H1 (cell line): Measurements from ENCODE around the gene ACACB.

Experiments used
- EP300 ChIP-seq, 2 experiments: IDR thresholded peaks; 1 replicate in 1 of 2; 2 replicates in 1 of 2; pipeline ENCODE4 v1.6.1; 2011 to 2012; ENCODE audit warnings: low read depth in 2 of 2, low read length in 2 of 2, mild to moderate bottlenecking in 2 of 2, borderline replicate concordance in 1 of 2, inconsistent platforms in 1 of 2, moderate library complexity in 1 of 2
- EZH2 ChIP-seq: fragments of 200-600 bp; sonication (generic); IDR thresholded peaks from 2 replicates; pipeline ENCODE4 v1.7.1; 2012; ENCODE audit warnings: low read depth, mild to moderate bottlenecking, moderate library complexity, low read length, inconsistent platforms; ENCODE audit not compliant: severe bottlenecking
- KDM5A ChIP-seq: fragments of 200-600 bp; IDR thresholded peaks from 2 replicates; pipeline ENCODE4 v1.7.1; 2012; ENCODE audit warnings: mild to moderate bottlenecking, low read length, inconsistent platforms, mixed read lengths
- NRF1 ChIP-seq: IDR thresholded peaks from 2 replicates; pipeline ENCODE4 v1.6.1; 2011; ENCODE audit warnings: mild to moderate bottlenecking, low read depth, low read length, improper control_type of control experiment
- POLR2A ChIP-seq, 2 experiments: IDR thresholded peaks; 1 replicate in 1 of 2; 2 replicates in 1 of 2; pipeline ENCODE4 v1.6.1; 2011; ENCODE audit warnings: low read depth in 2 of 2, low read length in 2 of 2, mild to moderate bottlenecking in 2 of 2; ENCODE audit errors: control extremely low read depth in 1 of 2
- POLR2AphosphoS5 ChIP-seq: IDR thresholded peaks from 2 replicates; pipeline ENCODE4 v1.6.1; 2011; ENCODE audit warnings: low read depth, low read length
- SIX5 ChIP-seq: IDR thresholded peaks from 2 replicates; pipeline ENCODE4 v1.6.1; 2011; ENCODE audit warnings: mild to moderate bottlenecking, low read depth, low read length
- TAF1 ChIP-seq: IDR thresholded peaks from 2 replicates; pipeline ENCODE4 v1.6.1; 2011; ENCODE audit warnings: mild to moderate bottlenecking, low read depth, low read length
- TF ChIP-seq, protein P1 (sequence below), 3 experiments: IDR thresholded peaks; 1 replicate in 2 of 3; 2 replicates in 1 of 3; pipeline versions ENCODE4 v1.5.1 to v1.6.1; 2011; ENCODE audit warnings: low read length in 3 of 3, mild to moderate bottlenecking in 3 of 3, inconsistent platforms in 2 of 3, low read depth in 1 of 3, moderate library complexity in 1 of 3; ENCODE audit not compliant: insufficient read depth in 1 of 3; ENCODE audit errors: control extremely low read depth in 1 of 3

DNA sequence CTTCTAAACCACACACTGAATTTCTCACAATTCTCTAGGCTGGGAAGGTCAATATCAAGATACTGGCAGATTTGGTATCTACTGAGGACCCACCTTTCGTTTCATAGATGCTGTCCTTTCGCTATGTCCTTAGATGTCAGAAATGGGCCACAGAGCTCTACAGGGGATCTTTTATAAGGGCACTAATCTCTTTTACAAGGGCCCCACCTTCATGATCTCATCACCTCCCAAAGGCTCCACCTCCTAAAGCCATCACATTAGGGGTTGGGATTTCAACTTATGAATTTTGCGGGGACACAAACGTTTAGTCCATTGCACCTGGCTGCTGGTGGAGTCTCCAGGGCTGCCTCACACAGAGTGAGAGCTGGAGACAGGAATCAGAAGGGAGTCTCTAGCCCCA, 79.9 kb downstream of the ACACB start:
- TF ChIP-seq, protein P1, sequence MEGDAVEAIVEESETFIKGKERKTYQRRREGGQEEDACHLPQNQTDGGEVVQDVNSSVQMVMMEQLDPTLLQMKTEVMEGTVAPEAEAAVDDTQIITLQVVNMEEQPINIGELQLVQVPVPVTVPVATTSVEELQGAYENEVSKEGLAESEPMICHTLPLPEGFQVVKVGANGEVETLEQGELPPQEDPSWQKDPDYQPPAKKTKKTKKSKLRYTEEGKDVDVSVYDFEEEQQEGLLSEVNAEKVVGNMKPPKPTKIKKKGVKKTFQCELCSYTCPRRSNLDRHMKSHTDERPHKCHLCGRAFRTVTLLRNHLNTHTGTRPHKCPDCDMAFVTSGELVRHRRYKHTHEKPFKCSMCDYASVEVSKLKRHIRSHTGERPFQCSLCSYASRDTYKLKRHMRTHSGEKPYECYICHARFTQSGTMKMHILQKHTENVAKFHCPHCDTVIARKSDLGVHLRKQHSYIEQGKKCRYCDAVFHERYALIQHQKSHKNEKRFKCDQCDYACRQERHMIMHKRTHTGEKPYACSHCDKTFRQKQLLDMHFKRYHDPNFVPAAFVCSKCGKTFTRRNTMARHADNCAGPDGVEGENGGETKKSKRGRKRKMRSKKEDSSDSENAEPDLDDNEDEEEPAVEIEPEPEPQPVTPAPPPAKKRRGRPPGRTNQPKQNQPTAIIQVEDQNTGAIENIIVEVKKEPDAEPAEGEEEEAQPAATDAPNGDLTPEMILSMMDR (IDR thresholded peaks at IDR 0.05; ENCODE audit: control extremely low read depth in 1 of 3, insufficient read depth in 1 of 3, low read depth in 1 of 3, low read length in 3 of 3) = no peak
- no peak for TF ChIP-seq POLR2AphosphoS5
- TF ChIP-seq EZH2 = no peak
- no peak for TF ChIP-seq POLR2A (IDR thresholded peaks at IDR 0.05; ENCODE audit: control extremely low read depth in 1 of 2, low read depth in 2 of 2, low read length in 2 of 2)
- TF ChIP-seq KDM5A = no peak
- TF ChIP-seq NRF1 = no peak
- no peak for TF ChIP-seq SIX5
- TF ChIP-seq TAF1 = no peak
- TF ChIP-seq EP300 (IDR thresholded peaks at IDR 0.05; ENCODE audit: borderline replicate concordance in 1 of 2, low read depth in 2 of 2, low read length in 2 of 2) = no peak
